ENCODE measurements around the gene SNRNP200.

SNRNP200 gene

GRCh38 chr2:96333708-96334107, 28.4 kb upstream of the SNRNP200 start:
- H3K27ac ChIP-seq, result no peak overlapping the region
- TF ChIP-seq CTCF (IDR thresholded peaks at IDR 0.05) (no peak), ZFX (IDR thresholded peaks at IDR 0.05; ENCODE audit: borderline replicate concordance) (no peak)

DNA sequence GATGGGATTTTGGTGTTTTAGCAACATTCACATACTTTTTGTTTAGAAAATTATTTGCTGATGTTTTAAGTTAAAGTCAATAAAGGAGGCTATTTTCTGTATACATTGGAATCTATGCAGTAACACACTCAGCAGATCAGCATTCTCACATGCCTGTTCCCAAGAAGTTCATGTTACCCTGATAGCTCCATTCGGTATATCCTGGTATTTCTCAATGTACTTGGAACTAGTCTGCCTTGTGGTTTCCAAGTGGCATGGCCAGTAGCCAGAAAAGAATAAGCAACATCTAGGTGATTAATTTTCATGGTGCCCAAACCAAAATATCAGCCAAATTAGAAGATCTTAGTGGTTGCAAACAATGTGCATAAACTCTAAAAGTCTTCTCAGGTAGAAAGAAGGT, 25.1 kb upstream of the SNRNP200 start:
- H3K27ac ChIP-seq, result no peak overlapping the region
- TF ChIP-seq CTCF (IDR thresholded peaks at IDR 0.05), result no peak
- TF ChIP-seq ZFX (IDR thresholded peaks at IDR 0.05; ENCODE audit: borderline replicate concordance), result no peak

- TF ChIP-seq CTCF (IDR thresholded peaks at IDR 0.05) (no peak), ZFX (IDR thresholded peaks at IDR 0.05; ENCODE audit: borderline replicate concordance) (no peak)
Measured at GRCh38 chr2:96329874-96330273, 24.5 kb upstream of the SNRNP200 start.

DNA sequence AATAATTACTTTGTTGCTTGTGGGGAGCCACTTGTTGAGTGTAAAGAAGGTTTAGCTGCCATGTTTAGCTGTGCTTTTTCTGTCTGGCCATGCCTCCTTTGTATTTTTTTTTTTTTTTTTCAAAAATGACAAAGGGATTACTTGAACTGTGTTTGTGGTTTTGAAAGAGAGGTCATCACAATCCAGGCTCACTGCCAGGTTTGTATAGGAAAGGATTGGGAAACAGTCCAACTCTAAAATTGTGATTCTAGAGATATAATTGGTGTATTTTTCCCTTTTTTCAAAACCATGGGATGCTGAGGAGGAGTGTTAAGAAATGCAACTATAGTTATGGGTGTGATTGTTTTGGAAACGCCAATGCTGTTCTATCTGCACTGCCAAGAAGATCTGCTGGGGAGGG, 24.1 kb upstream of the SNRNP200 start:
- no peak overlapping the region for H3K27ac ChIP-seq
- TF ChIP-seq ZFX (IDR thresholded peaks at IDR 0.05; ENCODE audit: borderline replicate concordance) (no peak), CTCF (IDR thresholded peaks at IDR 0.05) (no peak)

More at GRCh38 chr2:96329874-96330273, 24.5 kb upstream of the SNRNP200 start:
- H3K27ac ChIP-seq, result no peak overlapping the region

- no peak overlapping the region for H3K27ac ChIP-seq
- TF ChIP-seq CTCF (IDR thresholded peaks at IDR 0.05), result no peak
- TF ChIP-seq ZFX (IDR thresholded peaks at IDR 0.05; ENCODE audit: borderline replicate concordance), result no peak
Measured at GRCh38 chr2:96326990-96327820, 21.9 kb upstream of the SNRNP200 start.

DNA sequence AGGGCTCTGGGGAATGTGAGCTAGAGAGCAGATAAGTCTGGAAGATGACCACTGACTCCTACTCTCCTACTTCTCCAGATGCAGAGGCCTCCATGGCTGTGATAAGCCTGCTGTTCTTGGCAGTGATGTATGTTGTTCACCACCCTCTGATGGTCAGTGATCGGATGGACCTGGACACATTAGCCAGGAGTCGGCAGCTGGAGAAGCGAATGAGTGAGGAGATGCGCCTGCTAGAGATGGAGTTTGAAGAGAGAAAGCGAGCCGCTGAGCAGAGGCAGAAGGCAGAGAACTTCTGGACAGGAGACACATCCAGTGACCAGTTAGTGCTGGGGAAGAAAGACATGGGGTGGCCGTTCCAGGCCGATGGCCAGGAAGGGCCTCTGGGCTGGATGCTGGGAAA, 21.2 kb upstream of the SNRNP200 start:
- TF ChIP-seq ZFX (IDR thresholded peaks at IDR 0.05; ENCODE audit: borderline replicate concordance) (no peak), CTCF (IDR thresholded peaks at IDR 0.05) (no peak)
- H3K27ac ChIP-seq, result no peak overlapping the region

GRCh38 chr2:96325884-96326255, 20.5 kb upstream of the SNRNP200 start:
- TF ChIP-seq CTCF (IDR thresholded peaks at IDR 0.05) (no peak), ZFX (IDR thresholded peaks at IDR 0.05; ENCODE audit: borderline replicate concordance) (no peak)
- no peak overlapping the region for H3K27ac ChIP-seq

All from 22Rv1 (cell line).